Naive thymus-derived CD4-positive, alpha-beta T cell (primary cell): ENCODE measurements around the gene CRHBP. TPM values are rescaled to one million over a fixed set of nuclear protein-coding genes. Genes with fewer than 3 reads are reported as not detected.
A peak's percentile ranks its signal among the peaks of the same experiment; 100 is the strongest.
"Not testable (repeated sequence)": the region's sequence is repeated elsewhere in the genome, so short reads cannot be mapped to it uniquely, and the experiment has no call there.

Source experiments
- ATAC-seq: fragments of 150-1000 bp; cut with Tn5 transposase; 2 replicates; pipeline ENCODE4 v1.10.0; 2021; ENCODE audit warnings: mild to moderate bottlenecking, moderate library complexity
- CTCF ChIA-PET: fragments of 350-600 bp; sonication (Branson Sonifier 250); formaldehyde crosslinking; loops from one replicate; lab custom pipeline; 2021; ENCODE audit warnings: antibody characterized with exemption; lab: Charles Lee
- POLR2A ChIA-PET: fragments of 350-600 bp; sonication (Branson Sonifier 250); formaldehyde crosslinking; loops from one replicate; lab custom pipeline; 2021; ENCODE audit warnings: antibody characterized with exemption, inconsistent platforms; lab: Charles Lee
- DNase-seq, 9 donors: peaks; one replicate each; pipeline versions ENCODE4 v3.0.0 to v3.0.0-alpha.2; 2020 to 2022; ENCODE audit warnings: mixed read lengths in 1 of 9
- H3K27ac ChIP-seq: one replicate; pipeline ENCODE4 v1.7.0; 2013; ENCODE audit warnings: mild to moderate bottlenecking, low read depth, low read length, moderate library complexity
- H3K27me3 ChIP-seq, 2 donors: one replicate each; pipeline ENCODE4 v1.7.0; 2013; ENCODE audit warnings: low read length in 2 of 2, mild to moderate bottlenecking in 2 of 2, moderate library complexity in 2 of 2; ENCODE audit not compliant: control insufficient read depth in 2 of 2, insufficient read depth in 2 of 2
- H3K36me3 ChIP-seq, 3 experiments: 1 replicate in 2 of 3; 2 replicates in 1 of 3; pipeline ENCODE4 v1.7.0; 2013; ENCODE audit warnings: low read length in 3 of 3, mild to moderate bottlenecking in 3 of 3, moderate library complexity in 1 of 3; ENCODE audit not compliant: insufficient read depth in 3 of 3, control insufficient read depth in 2 of 3
- H3K4me1 ChIP-seq, 2 donors: one replicate each; pipeline ENCODE4 v1.7.0; 2013; ENCODE audit warnings: low read length in 2 of 2, mild to moderate bottlenecking in 2 of 2, moderate library complexity in 1 of 2; ENCODE audit not compliant: control insufficient read depth in 2 of 2, insufficient read depth in 2 of 2
- H3K4me3 ChIP-seq: 2 replicates; pipeline ENCODE4 v1.7.0; 2013; ENCODE audit warnings: mild to moderate bottlenecking, low read length
- H3K9me3 ChIP-seq, 3 experiments: 1 replicate in 2 of 3; 2 replicates in 1 of 3; pipeline ENCODE4 v1.7.0; 2013; ENCODE audit warnings: low read length in 3 of 3; ENCODE audit not compliant: control insufficient read depth in 2 of 3
- H3K27ac Mint-ChIP-seq, 9 donors: one replicate each; pipeline ENCODE4 v1.8.0; 2020 to 2022; ENCODE audit warnings: mixed read lengths in 9 of 9, mild to moderate bottlenecking in 8 of 9, moderate library complexity in 5 of 9, inconsistent platforms in 2 of 9
- H3K27me3 Mint-ChIP-seq, 5 donors: one replicate each; pipeline ENCODE4 v1.8.0; 2021 to 2022; ENCODE audit warnings: mixed read lengths in 5 of 5, mild to moderate bottlenecking in 1 of 5
- H3K36me3 Mint-ChIP-seq, 5 donors: one replicate each; pipeline ENCODE4 v1.8.0; 2020 to 2022; ENCODE audit warnings: mixed read lengths in 5 of 5, mild to moderate bottlenecking in 3 of 5, inconsistent platforms in 1 of 5
- H3K4me1 Mint-ChIP-seq, 7 donors: one replicate each; pipeline ENCODE4 v1.8.0; 2020 to 2022; ENCODE audit warnings: mixed read lengths in 7 of 7, mild to moderate bottlenecking in 3 of 7, inconsistent platforms in 1 of 7
- H3K4me3 Mint-ChIP-seq, 10 donors: one replicate each; pipeline ENCODE4 v1.8.0; 2020 to 2022; ENCODE audit warnings: mild to moderate bottlenecking in 10 of 10, mixed read lengths in 10 of 10, moderate library complexity in 6 of 10, inconsistent platforms in 2 of 10
- H3K9me3 Mint-ChIP-seq, 11 donors: one replicate each; pipeline ENCODE4 v1.8.0; 2020 to 2022; ENCODE audit warnings: mixed read lengths in 11 of 11, mild to moderate bottlenecking in 4 of 11, inconsistent platforms in 1 of 11, moderate library complexity in 1 of 11
- intact Hi-C, 2 donors: fragments of 100-400 bp; cut with micrococcal nuclease; formaldehyde crosslinking; loops; one replicate each; pipeline ENCODE4 v1.15.1; 2023
- polyA plus RNA-seq, 2 donors: library from polyadenylated mRNA; unstranded; fragments of 300-500 nt; fragmentation: Illumina TruSeq; gene quantifications; one replicate each; pipeline ENCODE4 v1.2.3, GENCODE V29; 2021
- total RNA-seq, 6 experiments: library from RNA in 5 of 6; stranded (reverse) in 5 of 6; gene quantifications; 1 replicate in 5 of 6; 2 replicates in 1 of 6; pipeline ENCODE4 v1.2.3 and lab custom pipeline; 2021 to 2026

Gene CRHBP
- total RNA-seq, result 1 to 10 TPM in 1 of 5 experiments, under 1 TPM in 1, not detected in 3; 0.60 to 3.2 TPM
- not detected for polyA plus RNA-seq
- not detected for total RNA-seq (lab: John Stamatoyannopoulos, UW)

GRCh38 chr5:76952795-76953536 is at the start of gene CRHBP:
Gene CRHBP (plus strand): TSS chr5:76953045. CDS start chr5:76953135, 90 bp downstream.
- CTCF ChIA-PET, result no interaction called here
- no peak for ATAC-seq
- POLR2A ChIA-PET, result no interaction called here
- H3K4me1 Mint-ChIP-seq, result peaks cover 0 to 12% (median 4%) of the 10 kb centered on the region in 7 donors
- no peak for DNase-seq
- Histone ChIP-seq H3K27ac (no peak within 1 kb of the TSS), H3K36me3 (no peaks in the 10 kb centered on the region), H3K9me3 (no peaks in the 10 kb centered on the region), H3K4me1 (no peaks in the 10 kb centered on the region), H3K4me3 (no peak within 1 kb of the TSS), H3K27me3 (no peaks in the 10 kb centered on the region)
- peaks cover 42 to 69% (median 45%) of the 10 kb centered on the region in 5 donors for H3K27me3 Mint-ChIP-seq
- H3K4me3 Mint-ChIP-seq, result peak within 1 kb of the TSS in 3 of 10 donors; percentile 19 to 68 (median 53)
- no peak within 1 kb of the TSS for H3K27ac Mint-ChIP-seq
- H3K36me3 Mint-ChIP-seq, result no peaks in the 10 kb centered on the region
- intact Hi-C loops, result no loop called here
- H3K9me3 Mint-ChIP-seq, result no peaks in the 10 kb centered on the region

GRCh38 chr5:76908166-76908565 is 44.7 kb upstream of the CRHBP start:
- ATAC-seq (no peak), DNase-seq (no peak)
- intact Hi-C loops, result no loop called here
- peaks cover 0 to 9% (median 5%) of the 10 kb centered on the region in 5 donors for H3K27me3 Mint-ChIP-seq
- POLR2A ChIA-PET, result no interaction called here
- no peak overlapping the region for H3K4me3 ChIP-seq
- no peaks in the 10 kb centered on the region for H3K36me3 ChIP-seq
- H3K27ac Mint-ChIP-seq, result no peak overlapping the region
- peaks cover 0 to 5% (median 0%) of the 10 kb centered on the region in 7 donors for H3K4me1 Mint-ChIP-seq
- no peaks in the 10 kb centered on the region for H3K9me3 ChIP-seq
- no peak overlapping the region for H3K27ac ChIP-seq
- CTCF ChIA-PET, result no interaction called here
- H3K9me3 Mint-ChIP-seq, result peaks cover 0 to 7% (median 2%) of the 10 kb centered on the region in 11 donors
- no peak overlapping the region for H3K4me3 Mint-ChIP-seq
- H3K36me3 Mint-ChIP-seq, result peaks cover 0 to 6% (median 0%) of the 10 kb centered on the region in 5 donors
- H3K4me1 ChIP-seq, result no peaks in the 10 kb centered on the region
- no peaks in the 10 kb centered on the region for H3K27me3 ChIP-seq

- H3K4me3 Mint-ChIP-seq, H3K4me1 Mint-ChIP-seq, H3K27ac ChIP-seq, CTCF ChIA-PET, H3K27ac Mint-ChIP-seq, DNase-seq, ATAC-seq, H3K36me3 ChIP-seq, intact Hi-C loops, H3K4me1 ChIP-seq, H3K9me3 ChIP-seq, POLR2A ChIA-PET, H3K4me3 ChIP-seq, H3K27me3 Mint-ChIP-seq, H3K27me3 ChIP-seq: not testable (repeated sequence)
- Mint-ChIP-seq H3K9me3 (peaks cover 0 to 16% (median 7%) of the 10 kb centered on the region in 11 donors), H3K36me3 (peaks cover 0 to 14% (median 3%) of the 10 kb centered on the region in 5 donors)
Observed at GRCh38 chr5:76910344-76910933, 42.4 kb upstream of the CRHBP start.

- H3K9me3 ChIP-seq, H3K27ac Mint-ChIP-seq, H3K27me3 ChIP-seq, POLR2A ChIA-PET, intact Hi-C loops, H3K27ac ChIP-seq, DNase-seq, H3K36me3 ChIP-seq, H3K27me3 Mint-ChIP-seq, ATAC-seq, H3K36me3 Mint-ChIP-seq, H3K4me3 ChIP-seq, H3K4me3 Mint-ChIP-seq, H3K4me1 Mint-ChIP-seq, H3K4me1 ChIP-seq, CTCF ChIA-PET: not testable (repeated sequence)
- H3K9me3 Mint-ChIP-seq, result peaks cover 0 to 16% (median 7%) of the 10 kb centered on the region in 11 donors
Observed at GRCh38 chr5:76914671-76915070, 38.2 kb upstream of the CRHBP start.

- ATAC-seq (no peak), DNase-seq (no peak)
- Mint-ChIP-seq H3K4me3 (no peak overlapping the region), H3K27me3 (peaks cover 0 to 6% (median 0%) of the 10 kb centered on the region in 5 donors), H3K27ac (no peak overlapping the region), H3K36me3 (peaks cover 0 to 8% (median 3%) of the 10 kb centered on the region in 5 donors), H3K9me3 (peaks cover 0 to 16% (median 4%) of the 10 kb centered on the region in 11 donors), H3K4me1 (no peaks in the 10 kb centered on the region)
- CTCF ChIA-PET, result no interaction called here
- Histone ChIP-seq H3K27me3 (no peaks in the 10 kb centered on the region), H3K4me3 (no peak overlapping the region), H3K36me3 (no peaks in the 10 kb centered on the region), H3K9me3 (no peaks in the 10 kb centered on the region), H3K27ac (no peak overlapping the region), H3K4me1 (no peaks in the 10 kb centered on the region)
- POLR2A ChIA-PET, result no interaction called here
- intact Hi-C loops, result no loop called here
Observed at GRCh38 chr5:76918539-76918938, 34.3 kb upstream of the CRHBP start.

DNA sequence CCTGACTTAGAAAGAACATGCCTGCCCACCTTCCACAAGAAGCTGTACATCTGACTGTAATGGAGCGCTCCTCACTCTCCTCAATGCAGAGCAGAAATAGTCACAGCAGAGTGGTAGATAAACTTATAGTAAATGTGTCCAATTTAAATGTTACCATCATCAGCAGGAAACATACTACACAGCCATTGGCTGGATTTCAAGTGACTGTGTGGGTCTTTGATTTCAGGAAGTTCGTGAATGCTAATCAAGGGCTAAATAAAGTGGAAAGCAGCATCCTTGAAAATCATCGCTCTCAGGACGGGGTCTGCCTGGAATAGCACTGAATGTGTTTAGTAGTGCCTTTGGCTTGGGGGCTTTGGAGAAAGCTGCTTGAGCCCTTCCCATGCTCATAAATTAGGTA is 32.4 kb upstream of the CRHBP start:
- H3K27me3 Mint-ChIP-seq, result peaks cover 0 to 6% (median 0%) of the 10 kb centered on the region in 5 donors
- no peaks in the 10 kb centered on the region for H3K36me3 Mint-ChIP-seq
- CTCF ChIA-PET, result no interaction called here
- POLR2A ChIA-PET, result no interaction called here
- intact Hi-C loops, result no loop called here
- Histone ChIP-seq H3K4me3 (no peak overlapping the region), H3K36me3 (no peaks in the 10 kb centered on the region), H3K27me3 (no peaks in the 10 kb centered on the region), H3K27ac (no peak overlapping the region), H3K4me1 (no peaks in the 10 kb centered on the region), H3K9me3 (no peaks in the 10 kb centered on the region)
- peaks cover 0 to 5% (median 0%) of the 10 kb centered on the region in 11 donors for H3K9me3 Mint-ChIP-seq
- ATAC-seq (no peak), DNase-seq (no peak)
- no peak overlapping the region for H3K27ac Mint-ChIP-seq
- no peak overlapping the region for H3K4me3 Mint-ChIP-seq
- no peaks in the 10 kb centered on the region for H3K4me1 Mint-ChIP-seq
